Fibroblast of skin of right biceps (primary cell): ENCODE measurements around the gene FN3KRP.
A peak's percentile ranks its signal among the peaks of the same experiment; 100 is the strongest.

Experiments used
- DNase-seq: peaks from one replicate; pipeline ENCODE4 v3.0.0-alpha.2; 2013

Gene FN3KRP

GRCh38 chr17:82687871-82688270, 28.6 kb upstream of the FN3KRP start:
- DNase-seq = no peak

GRCh38 chr17:82689077-82689476, 27.4 kb upstream of the FN3KRP start:
- no peak for DNase-seq

GRCh38 chr17:82690786-82691489, 25.6 kb upstream of the FN3KRP start:
- DNase-seq = no peak

- DNase-seq = no peak
Measured at GRCh38 chr17:82691714-82692113, 24.8 kb upstream of the FN3KRP start.

GRCh38 chr17:82692268-82692667, 24.2 kb upstream of the FN3KRP start:
- no peak for DNase-seq

- no peak for DNase-seq
Measured at GRCh38 chr17:82693168-82693867, 23.2 kb upstream of the FN3KRP start.

GRCh38 chr17:82694647-82695046, 21.9 kb upstream of the FN3KRP start:
- DNase-seq = no peak

GRCh38 chr17:82696259-82696658, 20.2 kb upstream of the FN3KRP start:
- no peak for DNase-seq

GRCh38 chr17:82696916-82697807, 19.3 kb upstream of the FN3KRP start:
- DNase-seq = no peak

GRCh38 chr17:82697808-82698064, 18.8 kb upstream of the FN3KRP start:
- no peak for DNase-seq

- DNase-seq = peak; percentile 98
Measured at GRCh38 chr17:82698065-82698973, 18.2 kb upstream of the FN3KRP start, which contains the start of gene RAB40B. Gene RAB40B, minus strand, starts transcription at chr17:82698698. Its CDS starts 102 bp downstream, at chr17:82698596.

- no peak for DNase-seq
Measured at GRCh38 chr17:82698974-82699442, 17.5 kb upstream of the FN3KRP start.

- no peak for DNase-seq
Measured at GRCh38 chr17:82699551-82699950, 17.0 kb upstream of the FN3KRP start.

GRCh38 chr17:82702231-82702927, 14.1 kb upstream of the FN3KRP start:
- no peak for DNase-seq

GRCh38 chr17:82703036-82703745, 13.3 kb upstream of the FN3KRP start:
- DNase-seq = no peak

- no peak for DNase-seq
Measured at GRCh38 chr17:82703935-82704865, 12.3 kb upstream of the FN3KRP start.

- no peak for DNase-seq
Measured at GRCh38 chr17:82704886-82705285, 11.6 kb upstream of the FN3KRP start.

- DNase-seq = no peak
Measured at GRCh38 chr17:82705756-82706155, 10.8 kb upstream of the FN3KRP start.

- no peak for DNase-seq
Measured at GRCh38 chr17:82709024-82709675, 7.4 kb upstream of the FN3KRP start.
